Caco-2 (cell line): ENCODE results near the gene TMEM91. TPM values are rescaled to one million over a fixed set of nuclear protein-coding genes. Genes with fewer than 3 reads are reported as not detected.

Source experiments
- BruUV-seq: library from RNA; stranded (reverse); fragments of 400-500 nt; replicated peaks from 2 replicates; lab custom pipeline; 2021; lab: Mats Ljungman, UMichigan
- CTCF ChIA-PET: fragments of 300-600 bp; sonication (Branson Sonifier 250); formaldehyde crosslinking; loops from one replicate; lab custom pipeline; 2022; ENCODE audit warnings: antibody characterized with exemption; lab: Charles Lee
- POLR2A ChIA-PET: fragments of 300-600 bp; sonication (Branson Sonifier 250); formaldehyde crosslinking; loops from one replicate; lab custom pipeline; 2022; ENCODE audit warnings: antibody characterized with exemption; lab: Charles Lee
- DNase-seq, 2 experiments: peaks; one replicate each; pipeline versions ENCODE4 v3.0.0 to v3.0.0-alpha.2; 2020 to 2022
- H3K27me3 ChIP-seq: replicated peaks from 2 replicates; pipeline ENCODE4 v1.6.0; 2011; ENCODE audit warnings: low read length; ENCODE audit not compliant: control insufficient read depth, insufficient read depth
- H3K36me3 ChIP-seq: 2 replicates; pipeline ENCODE4 v1.5.1; 2011; ENCODE audit warnings: low read length; ENCODE audit not compliant: control insufficient read depth, insufficient read depth
- H3K4me1 ChIP-seq: fragments of 250-450 bp; sonication (Bioruptor Pico); 2 replicates; pipeline ENCODE4 v1.5.1; 2020; ENCODE audit warnings: mild to moderate bottlenecking
- H3K4me3 ChIP-seq: 2 replicates; pipeline ENCODE4 v1.5.1; 2011; ENCODE audit warnings: low read depth, mild to moderate bottlenecking, control low read depth, low read length
- H3K9me3 ChIP-seq: fragments of 250-450 bp; sonication (Bioruptor Pico); 2 replicates; pipeline ENCODE4 v1.5.1; 2020; ENCODE audit warnings: mild to moderate bottlenecking, moderate library complexity
- H3K27ac Mint-ChIP-seq: one replicate; pipeline ENCODE4 v1.8.0; 2022; ENCODE audit warnings: mixed read lengths; ENCODE audit not compliant: unreplicated experiment
- H3K27me3 Mint-ChIP-seq: one replicate; pipeline ENCODE4 v1.8.0; 2022; ENCODE audit warnings: mixed read lengths; ENCODE audit not compliant: insufficient read depth, unreplicated experiment
- H3K36me3 Mint-ChIP-seq: one replicate; pipeline ENCODE4 v1.8.0; 2022; ENCODE audit warnings: mild to moderate bottlenecking, mixed read lengths; ENCODE audit not compliant: insufficient read depth, unreplicated experiment
- H3K4me1 Mint-ChIP-seq: one replicate; pipeline ENCODE4 v1.8.0; 2022; ENCODE audit warnings: low read depth, mixed read lengths; ENCODE audit not compliant: unreplicated experiment
- H3K4me3 Mint-ChIP-seq: one replicate; pipeline ENCODE4 v1.8.0; 2022; ENCODE audit warnings: mild to moderate bottlenecking, moderate library complexity, mixed read lengths; ENCODE audit not compliant: unreplicated experiment
- H3K9me3 Mint-ChIP-seq: one replicate; pipeline ENCODE4 v1.8.0; 2022; ENCODE audit warnings: mixed read lengths; ENCODE audit not compliant: unreplicated experiment
- intact Hi-C: fragments of 100-400 bp; cut with micrococcal nuclease; formaldehyde crosslinking; loops from one replicate; pipeline ENCODE4 v1.10.0; 2022; ENCODE audit not compliant: unreplicated experiment
- total RNA-seq: library from RNA; stranded (reverse); gene quantifications from 2 replicates; pipeline ENCODE4 v1.2.3, GENCODE V29; 2022
- TF ChIP-seq, protein P1 (sequence below), 2 experiments: fragments of 200-600 bp in 1 of 2; IDR thresholded peaks; 1 replicate in 1 of 2; 2 replicates in 1 of 2; pipeline versions ENCODE4 v1.5.1 to v1.8.0; 2011 to 2022; ENCODE audit warnings: antibody characterized with exemption in 1 of 2, control low read depth in 1 of 2, inconsistent platforms in 1 of 2, low read depth in 1 of 2, low read length in 1 of 2, mild to moderate bottlenecking in 1 of 2, moderate library complexity in 1 of 2; ENCODE audit not compliant: insufficient read depth in 1 of 2, severe bottlenecking in 1 of 2, unreplicated experiment in 1 of 2

Gene TMEM91
- total RNA-seq, 1 experiment from 2014 or later: 1.4 TPM

DNA sequence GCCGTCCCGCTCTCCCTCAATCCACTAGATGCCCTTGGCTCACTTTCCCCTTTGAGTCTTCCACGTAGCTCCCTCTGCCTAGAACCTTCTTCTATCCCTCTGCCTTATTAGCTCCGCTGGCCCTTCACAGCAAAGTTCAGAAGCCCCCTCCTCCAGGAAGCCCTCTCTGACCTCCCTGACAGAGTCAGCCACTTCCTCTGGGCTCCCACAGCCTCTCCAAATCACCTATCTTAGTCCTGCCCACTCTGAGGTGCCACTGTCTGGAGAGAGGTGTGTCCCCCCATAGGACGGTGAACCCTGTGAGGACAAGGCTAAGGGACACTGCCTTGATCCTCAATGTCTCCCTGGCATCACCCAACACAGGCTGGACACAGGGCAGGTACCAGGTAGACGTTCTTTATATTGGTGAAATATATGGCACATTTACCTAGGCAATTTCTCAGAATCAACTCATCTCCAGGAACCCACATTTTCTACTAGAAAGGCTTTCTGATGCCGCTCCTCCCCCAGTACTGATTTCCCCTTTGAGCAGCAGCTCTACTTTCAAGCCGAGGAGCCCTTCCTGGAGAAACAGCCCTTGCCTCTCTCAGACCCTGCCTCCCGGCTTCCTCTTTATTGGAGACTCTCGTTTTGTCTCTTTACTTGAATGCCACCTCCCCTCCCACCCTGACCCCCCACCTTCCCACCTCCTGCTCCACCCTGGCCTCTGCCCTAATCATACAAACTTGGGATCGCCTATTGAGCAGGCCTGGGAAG is 19.2 kb upstream of the TMEM91 start:
- Histone ChIP-seq H3K4me1 (no peaks in the 10 kb centered on the region), H3K9me3 (no peaks in the 10 kb centered on the region), H3K27me3 (no peaks in the 10 kb centered on the region; the same call in 1 of the 2 replicates), H3K36me3 (no peaks in the 10 kb centered on the region), H3K4me3 (no peak overlapping the region)
- intact Hi-C loops: no loop called here
- CTCF ChIA-PET: no interaction called here
- H3K27ac Mint-ChIP-seq: no peak overlapping the region
- no peaks in the 10 kb centered on the region for H3K9me3 Mint-ChIP-seq
- BruUV-seq: no TSS peak
- H3K36me3 Mint-ChIP-seq: peaks cover 6% of the 10 kb centered on the region
- H3K4me3 Mint-ChIP-seq: no peak overlapping the region
- TF ChIP-seq, protein P1, sequence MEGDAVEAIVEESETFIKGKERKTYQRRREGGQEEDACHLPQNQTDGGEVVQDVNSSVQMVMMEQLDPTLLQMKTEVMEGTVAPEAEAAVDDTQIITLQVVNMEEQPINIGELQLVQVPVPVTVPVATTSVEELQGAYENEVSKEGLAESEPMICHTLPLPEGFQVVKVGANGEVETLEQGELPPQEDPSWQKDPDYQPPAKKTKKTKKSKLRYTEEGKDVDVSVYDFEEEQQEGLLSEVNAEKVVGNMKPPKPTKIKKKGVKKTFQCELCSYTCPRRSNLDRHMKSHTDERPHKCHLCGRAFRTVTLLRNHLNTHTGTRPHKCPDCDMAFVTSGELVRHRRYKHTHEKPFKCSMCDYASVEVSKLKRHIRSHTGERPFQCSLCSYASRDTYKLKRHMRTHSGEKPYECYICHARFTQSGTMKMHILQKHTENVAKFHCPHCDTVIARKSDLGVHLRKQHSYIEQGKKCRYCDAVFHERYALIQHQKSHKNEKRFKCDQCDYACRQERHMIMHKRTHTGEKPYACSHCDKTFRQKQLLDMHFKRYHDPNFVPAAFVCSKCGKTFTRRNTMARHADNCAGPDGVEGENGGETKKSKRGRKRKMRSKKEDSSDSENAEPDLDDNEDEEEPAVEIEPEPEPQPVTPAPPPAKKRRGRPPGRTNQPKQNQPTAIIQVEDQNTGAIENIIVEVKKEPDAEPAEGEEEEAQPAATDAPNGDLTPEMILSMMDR (IDR thresholded peaks at IDR 0.05; ENCODE audit: insufficient read depth in 1 of 2, low read depth in 1 of 2, low read length in 1 of 2, severe bottlenecking in 1 of 2, unreplicated experiment in 1 of 2): no peak
- peaks cover 11% of the 10 kb centered on the region for H3K4me1 Mint-ChIP-seq
- H3K27me3 Mint-ChIP-seq: peaks cover 2% of the 10 kb centered on the region
- DNase-seq: no peak
- POLR2A ChIA-PET: no interaction called here

DNA sequence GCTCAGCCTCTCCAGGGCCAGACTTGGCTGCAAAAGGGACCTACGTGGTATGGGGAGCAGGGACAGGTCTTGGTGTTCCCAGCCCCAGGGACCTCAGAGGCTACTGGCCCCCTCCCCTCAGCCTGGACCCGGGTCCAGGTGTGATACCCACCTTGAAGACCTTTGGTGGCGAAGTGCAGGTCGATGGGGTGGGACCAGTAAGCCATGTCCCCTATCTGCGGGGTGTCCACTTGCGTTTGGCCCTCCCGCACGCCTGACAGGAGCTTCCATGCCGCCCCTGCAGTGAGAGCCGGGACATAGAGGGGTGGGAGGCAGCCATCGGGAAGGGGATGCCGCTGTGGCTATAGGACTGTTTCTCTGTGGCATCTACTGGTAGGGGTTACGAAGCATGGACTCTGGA is 18.6 kb upstream of the TMEM91 start:
- Mint-ChIP-seq H3K27me3 (no peaks in the 10 kb centered on the region), H3K36me3 (peaks cover 6% of the 10 kb centered on the region), H3K4me1 (peaks cover 6% of the 10 kb centered on the region), H3K27ac (no peak overlapping the region), H3K4me3 (no peak overlapping the region), H3K9me3 (no peaks in the 10 kb centered on the region)
- no peak for DNase-seq
- H3K4me1 ChIP-seq: no peaks in the 10 kb centered on the region
- no peak overlapping the region for H3K4me3 ChIP-seq
- no TSS peak for BruUV-seq
- no peaks in the 10 kb centered on the region for H3K9me3 ChIP-seq
- TF ChIP-seq, protein P1 (IDR thresholded peaks at IDR 0.05; ENCODE audit: insufficient read depth in 1 of 2, low read depth in 1 of 2, low read length in 1 of 2, severe bottlenecking in 1 of 2, unreplicated experiment in 1 of 2): no peak
- ChIA-PET CTCF (no interaction called here), POLR2A (no interaction called here)
- H3K27me3 ChIP-seq: no peaks in the 10 kb centered on the region; the same call in 1 of the 2 replicates
- no peaks in the 10 kb centered on the region for H3K36me3 ChIP-seq
- intact Hi-C loops: no loop called here

DNA sequence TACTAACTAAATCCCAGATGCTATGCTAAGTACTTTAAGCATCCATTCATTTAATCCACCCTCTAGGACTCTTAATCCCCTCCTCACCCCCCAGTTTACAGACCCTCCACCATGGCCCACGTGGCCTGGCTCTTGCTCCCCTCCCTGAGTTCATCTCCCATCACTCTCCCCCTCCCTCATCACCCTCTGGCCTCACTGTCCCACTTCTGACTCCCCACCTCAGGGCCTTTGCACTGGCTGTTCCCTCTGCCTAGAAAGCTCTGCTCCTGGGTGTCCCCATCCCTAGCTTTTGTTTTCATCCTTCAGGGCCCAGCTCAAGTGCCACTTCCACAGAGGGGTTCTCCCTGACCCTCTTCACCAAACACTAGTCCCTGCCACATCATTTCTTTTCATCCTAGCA is 16.6 kb upstream of the TMEM91 start:
- DNase-seq: no peak
- no peaks in the 10 kb centered on the region for H3K27me3 Mint-ChIP-seq
- Histone ChIP-seq H3K4me1 (no peaks in the 10 kb centered on the region), H3K36me3 (no peaks in the 10 kb centered on the region), H3K4me3 (no peak overlapping the region), H3K27me3 (no peaks in the 10 kb centered on the region), H3K9me3 (no peaks in the 10 kb centered on the region)
- CTCF ChIA-PET: no interaction called here
- H3K9me3 Mint-ChIP-seq: no peaks in the 10 kb centered on the region
- H3K4me1 Mint-ChIP-seq: no peaks in the 10 kb centered on the region
- no peak overlapping the region for H3K27ac Mint-ChIP-seq
- intact Hi-C loops: no loop called here
- H3K36me3 Mint-ChIP-seq: peaks cover 15% of the 10 kb centered on the region
- H3K4me3 Mint-ChIP-seq: no peak overlapping the region
- POLR2A ChIA-PET: no interaction called here
- TF ChIP-seq, protein P1 (IDR thresholded peaks at IDR 0.05; ENCODE audit: insufficient read depth in 1 of 2, low read depth in 1 of 2, low read length in 1 of 2, severe bottlenecking in 1 of 2, unreplicated experiment in 1 of 2): no peak
- BruUV-seq: no TSS peak
